Measurements from ENCODE around the gene CCDC57. TPM values are rescaled to one million over a fixed set of nuclear protein-coding genes. Genes with fewer than 3 reads are reported as not detected.
"Not testable (repeated sequence)": the region's sequence is repeated elsewhere in the genome, so short reads cannot be mapped to it uniquely, and the experiment has no call there.

Gene CCDC57
- total and polyA plus RNA-seq, 11 donors = 4.3 to 17.6 (median 9.5) TPM

DNA sequence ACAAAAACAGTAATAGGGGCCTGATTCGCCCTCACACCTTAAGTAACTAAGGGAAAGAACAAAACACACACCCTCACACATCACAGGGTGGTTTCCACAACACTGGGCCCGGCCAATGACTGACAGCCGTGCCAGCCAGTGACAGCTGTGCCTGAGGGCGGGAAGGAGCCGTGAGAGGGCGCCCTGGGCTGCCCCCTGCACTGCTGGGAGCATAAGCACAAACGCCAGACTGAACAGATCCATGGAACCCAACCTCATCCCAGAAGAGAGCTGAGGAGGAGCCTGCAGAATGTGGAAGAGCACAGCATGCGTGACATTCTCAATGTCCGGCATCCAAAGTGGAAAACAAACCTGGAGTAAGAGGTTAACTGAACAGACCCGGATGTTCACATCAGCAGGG is 44.8 kb upstream of the CCDC57 start:
- H3K4me1 ChIP-seq = no peaks in the 10 kb centered on the region
- intact Hi-C loops (cut with DNase I) = loop anchor here in 1 of 10 donors (2.0 kb wide), 1 partner anchor 13 kb away; no protein-coding TSS in a partner anchor
- TF ChIP-seq, protein P1, sequence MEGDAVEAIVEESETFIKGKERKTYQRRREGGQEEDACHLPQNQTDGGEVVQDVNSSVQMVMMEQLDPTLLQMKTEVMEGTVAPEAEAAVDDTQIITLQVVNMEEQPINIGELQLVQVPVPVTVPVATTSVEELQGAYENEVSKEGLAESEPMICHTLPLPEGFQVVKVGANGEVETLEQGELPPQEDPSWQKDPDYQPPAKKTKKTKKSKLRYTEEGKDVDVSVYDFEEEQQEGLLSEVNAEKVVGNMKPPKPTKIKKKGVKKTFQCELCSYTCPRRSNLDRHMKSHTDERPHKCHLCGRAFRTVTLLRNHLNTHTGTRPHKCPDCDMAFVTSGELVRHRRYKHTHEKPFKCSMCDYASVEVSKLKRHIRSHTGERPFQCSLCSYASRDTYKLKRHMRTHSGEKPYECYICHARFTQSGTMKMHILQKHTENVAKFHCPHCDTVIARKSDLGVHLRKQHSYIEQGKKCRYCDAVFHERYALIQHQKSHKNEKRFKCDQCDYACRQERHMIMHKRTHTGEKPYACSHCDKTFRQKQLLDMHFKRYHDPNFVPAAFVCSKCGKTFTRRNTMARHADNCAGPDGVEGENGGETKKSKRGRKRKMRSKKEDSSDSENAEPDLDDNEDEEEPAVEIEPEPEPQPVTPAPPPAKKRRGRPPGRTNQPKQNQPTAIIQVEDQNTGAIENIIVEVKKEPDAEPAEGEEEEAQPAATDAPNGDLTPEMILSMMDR (IDR thresholded peaks at IDR 0.05) = no peak
- TF ChIP-seq POLR2A (IDR thresholded peaks at IDR 0.05) = no peak
- peaks cover 4 to 86% (median 80%) of the 10 kb centered on the region in 9 donors for H3K36me3 ChIP-seq
- no peak overlapping the region for H3K4me3 ChIP-seq
- no peaks in the 10 kb centered on the region for H3K27me3 ChIP-seq
- ATAC-seq (peak; percentile 69 to 84 (median 80)), DNase-seq (no peak)
- no peak overlapping the region for H3K27ac ChIP-seq
- WGBS, 4 donors = 60 to 68% (median 65%) methylated on average over 10 of the region's 10 CpGs
- H3K9me3 ChIP-seq = no peaks in the 10 kb centered on the region

DNA sequence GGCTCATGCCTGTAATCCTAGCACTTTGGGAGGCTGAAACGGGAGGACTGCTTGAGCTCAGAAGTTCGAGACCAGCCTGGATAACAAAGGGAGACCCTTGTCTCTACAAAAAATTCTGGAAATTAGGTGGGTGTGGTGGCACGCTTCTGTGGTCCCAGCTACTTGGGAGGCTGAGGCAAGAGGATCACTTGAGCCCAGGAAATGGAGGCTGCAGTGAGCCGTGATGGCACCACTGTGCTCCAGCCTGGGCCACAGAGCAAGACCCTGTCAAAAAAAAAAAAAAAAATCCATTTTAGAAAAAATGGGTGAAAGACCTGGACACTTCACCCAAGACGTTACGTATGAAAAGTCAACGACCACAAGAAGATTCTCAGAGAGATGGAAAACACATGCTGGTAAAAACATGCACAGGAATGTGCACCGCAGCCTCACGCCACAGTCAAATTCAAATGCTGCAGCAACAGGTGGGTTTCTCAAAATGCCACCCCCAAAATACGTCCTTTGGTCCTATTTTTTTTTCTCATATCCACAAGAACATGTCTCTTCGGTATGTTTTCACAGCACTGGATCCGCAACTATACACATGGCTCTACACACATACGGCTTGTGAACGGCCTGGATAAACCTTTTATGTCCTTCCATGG is 43.7 kb upstream of the CCDC57 start:
- DNase-seq = no peak
- H3K27ac ChIP-seq = no peak overlapping the region
- H3K27me3 ChIP-seq = no peaks in the 10 kb centered on the region
- no peak overlapping the region for H3K4me3 ChIP-seq
- WGBS, 4 donors = 91 to 95% (median 93%) methylated on average over 14 of the region's 14 CpGs
- ATAC-seq = no peak
- H3K36me3 ChIP-seq = peaks cover 4 to 86% (median 80%) of the 10 kb centered on the region in 9 donors
- no peaks in the 10 kb centered on the region for H3K9me3 ChIP-seq
- peaks cover 0 to under 1% (median 0%) of the 10 kb centered on the region in 12 donors for H3K4me1 ChIP-seq
- TF ChIP-seq POLR2A (IDR thresholded peaks at IDR 0.05) = no peak
- TF ChIP-seq, protein P1 (IDR thresholded peaks at IDR 0.05) = no peak
- intact Hi-C loops (cut with DNase I) = loop anchor here in 1 of 10 donors (2.0 kb wide), 1 partner anchor 14 kb away; no protein-coding TSS in a partner anchor

DNA sequence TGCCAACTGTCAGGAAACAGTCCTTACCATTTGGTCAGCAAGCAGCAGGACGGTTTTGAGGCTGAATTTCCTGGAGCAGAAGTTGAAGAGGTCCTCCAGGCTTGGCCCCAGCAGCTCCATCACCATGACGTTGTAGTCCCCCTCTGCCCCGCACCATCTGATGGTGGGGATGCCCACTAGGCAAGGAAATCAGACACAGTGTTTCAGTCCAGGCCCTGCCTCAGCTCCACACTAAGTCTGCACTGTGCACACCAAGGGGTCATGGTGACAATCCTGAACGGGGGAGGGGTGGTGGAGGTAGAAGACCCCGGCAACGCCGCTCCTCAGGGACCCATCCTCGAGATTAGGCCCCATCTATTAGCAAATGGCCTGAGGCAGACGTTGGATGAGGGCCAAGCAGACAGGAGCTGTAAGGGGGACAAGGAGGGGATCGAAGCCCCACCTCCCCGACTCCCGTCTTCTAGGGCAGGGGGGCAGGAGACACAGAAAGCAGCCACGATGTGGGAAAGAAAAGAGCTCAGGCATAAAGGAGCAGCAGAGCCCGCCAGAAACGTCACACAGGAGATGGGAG is 42.8 kb upstream of the CCDC57 start:
- intact Hi-C loops (cut with DNase I) = no loop called here
- Histone ChIP-seq H3K27me3 (no peaks in the 10 kb centered on the region), H3K4me3 (no peak overlapping the region), H3K36me3 (peaks cover 6 to 86% (median 80%) of the 10 kb centered on the region in 9 donors), H3K27ac (no peak overlapping the region), H3K9me3 (no peaks in the 10 kb centered on the region), H3K4me1 (peaks cover 0 to 9% (median 0%) of the 10 kb centered on the region in 12 donors)
- ATAC-seq (peak in 1 of 4 donors; percentile 41), DNase-seq (no peak)
- WGBS, 4 donors = 81 to 84% (median 82%) methylated on average over 15 of the region's 15 CpGs
- TF ChIP-seq, protein P1 (IDR thresholded peaks at IDR 0.05) = no peak
- no peak for TF ChIP-seq POLR2A (IDR thresholded peaks at IDR 0.05)

DNA sequence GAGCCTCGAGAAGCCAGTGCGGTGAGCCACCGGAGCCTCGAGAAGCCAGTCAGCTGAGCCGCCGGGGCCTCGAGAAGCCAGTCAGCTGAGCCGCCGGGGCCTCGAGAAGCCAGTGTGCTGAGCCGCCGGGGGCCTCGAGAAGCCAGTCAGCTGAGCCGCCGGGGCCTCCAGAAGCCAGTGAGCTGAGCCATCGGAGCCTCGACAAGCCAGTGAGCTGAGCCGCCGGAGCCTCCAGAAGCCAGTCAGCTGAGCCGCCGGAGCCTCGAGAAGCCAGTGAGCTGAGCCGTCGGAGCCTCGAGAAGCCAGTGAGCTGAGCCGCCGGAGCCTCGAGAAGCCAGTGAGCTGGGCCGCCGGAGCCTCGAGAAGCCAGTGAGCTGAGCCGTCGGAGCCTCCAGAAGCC is 42.1 kb upstream of the CCDC57 start:
- 95 to 100% (median 97%) methylated on average over 8 to 33 of the region's 33 CpGs for WGBS, 4 donors
- H3K36me3 ChIP-seq = peaks cover 6 to 87% (median 85%) of the 10 kb centered on the region in 9 donors
- intact Hi-C loops (cut with DNase I); ATAC-seq; H3K9me3 ChIP-seq; H3K4me3 ChIP-seq; H3K27ac ChIP-seq; H3K27me3 ChIP-seq: not testable (repeated sequence)
- H3K4me1 ChIP-seq = peaks cover 0 to 16% (median 0%) of the 10 kb centered on the region in 12 donors
- peak in 1 of 5 donors; percentile 4 for DNase-seq

DNA sequence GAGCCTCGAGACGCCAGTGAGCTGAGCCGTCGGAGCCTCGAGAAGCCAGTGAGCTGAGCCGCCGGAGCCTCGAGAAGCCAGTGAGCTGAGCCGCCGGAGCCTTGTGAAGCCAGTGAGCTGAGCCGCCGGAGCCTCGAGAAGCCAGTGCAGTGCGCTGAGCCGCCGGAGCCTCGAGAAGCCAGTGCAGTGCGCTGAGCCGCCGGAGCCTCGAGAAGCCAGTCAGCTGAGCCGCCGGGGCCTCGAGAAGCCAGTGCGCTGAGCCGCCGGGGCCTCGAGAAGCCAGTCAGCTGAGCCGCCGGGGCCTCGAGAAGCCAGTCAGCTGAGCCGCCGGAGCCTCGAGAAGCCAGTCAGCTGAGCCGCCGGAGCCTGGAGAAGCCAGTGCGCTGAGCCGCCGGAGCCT is 41.5 kb upstream of the CCDC57 start:
- H3K27me3 ChIP-seq; H3K4me3 ChIP-seq; H3K9me3 ChIP-seq; ATAC-seq; H3K27ac ChIP-seq; intact Hi-C loops (cut with DNase I): not testable (repeated sequence)
- Histone ChIP-seq H3K4me1 (peaks cover 0 to 16% (median 0%) of the 10 kb centered on the region in 12 donors), H3K36me3 (peaks cover 9 to 87% (median 85%) of the 10 kb centered on the region in 9 donors)
- DNase-seq = peak in 1 of 5 donors; percentile 25
- WGBS, 4 donors = 96 to 99% (median 97%) methylated on average over 6 to 39 of the region's 39 CpGs

Data from heart left ventricle (tissue), 16 donors.